ENCODE data around the gene FOXD1.
"Not testable (repeated sequence)": the region's sequence is repeated elsewhere in the genome, so short reads cannot be mapped to it uniquely, and the experiment has no call there.

The FOXD1 gene

DNA sequence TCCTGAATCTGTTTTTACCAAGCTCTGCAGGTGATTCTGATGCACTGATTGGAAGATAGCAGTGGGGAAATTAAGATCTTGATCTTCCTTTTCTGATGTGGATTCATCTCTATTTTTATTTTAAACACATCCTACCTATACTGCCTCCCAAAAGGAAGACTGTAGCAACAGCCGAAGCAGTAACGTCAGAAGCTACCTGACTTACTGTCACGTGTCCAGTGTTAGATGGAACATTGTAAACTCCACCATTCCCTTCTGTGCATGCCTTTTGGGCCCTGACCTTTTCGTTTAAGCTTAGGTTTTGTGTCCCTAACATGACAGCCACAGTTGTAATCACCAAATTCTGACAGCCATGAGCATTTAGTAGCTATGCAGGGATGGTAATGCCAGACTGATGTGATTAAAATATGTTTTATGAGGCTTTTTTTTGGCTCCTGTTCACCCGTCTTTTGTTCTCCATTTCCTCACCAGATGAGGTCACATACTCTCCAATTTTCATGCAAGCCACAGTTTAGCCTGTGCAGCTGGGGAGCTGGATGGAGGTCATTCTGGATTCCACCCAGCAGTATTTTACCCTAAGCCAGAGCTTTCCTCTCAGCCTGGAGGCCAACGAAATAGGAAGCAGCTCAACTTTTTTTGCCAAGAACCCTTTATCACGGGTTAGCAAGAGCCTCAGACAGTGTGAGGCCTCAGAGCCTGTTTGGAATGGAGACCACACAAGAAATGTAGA, 15.6 kb upstream of the FOXD1 start:
- no peak for TF ChIP-seq CTCF (IDR thresholded peaks at IDR 0.05; ENCODE audit: low read depth, low read length)

DNA sequence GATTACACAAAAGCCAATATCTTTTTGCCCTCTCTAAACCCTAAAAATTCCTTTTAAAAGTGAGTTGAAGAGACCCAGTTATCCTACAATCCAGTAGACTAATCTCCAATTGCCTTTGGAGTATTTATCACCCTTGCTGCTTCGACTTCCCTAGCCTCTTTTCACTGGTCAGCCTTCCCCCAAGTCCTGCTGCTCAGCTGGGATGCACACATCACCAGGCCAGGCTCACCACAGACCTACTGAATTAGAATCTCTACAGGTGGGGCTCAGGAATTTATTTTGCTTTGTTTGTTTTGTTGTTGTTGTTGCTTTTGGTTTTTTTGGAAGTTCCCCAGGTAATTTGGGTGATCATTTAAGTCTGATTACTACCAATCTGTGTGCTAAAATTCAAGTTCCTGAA, 11.6 kb upstream of the FOXD1 start:
- no peak for TF ChIP-seq CTCF (IDR thresholded peaks at IDR 0.05; ENCODE audit: low read depth, low read length)
- DNase-seq (ENCODE audit: extremely low read depth, low read depth), result no peak

More for the DNA sequence above, 15.6 kb upstream of the FOXD1 start:
- peak; percentile 37 for DNase-seq (ENCODE audit: extremely low read depth, low read depth)

- no peak for TF ChIP-seq CTCF (IDR thresholded peaks at IDR 0.05; ENCODE audit: low read depth, low read length)
- DNase-seq (ENCODE audit: extremely low read depth, low read depth), result no peak
Observed at GRCh38 chr5:73459366-73459765, 10.8 kb upstream of the FOXD1 start.

GRCh38 chr5:73456462-73456861, 7.9 kb upstream of the FOXD1 start:
- DNase-seq (ENCODE audit: extremely low read depth, low read depth), result not testable (repeated sequence)

GRCh38 chr5:73454379-73455036, 5.9 kb upstream of the FOXD1 start:
- peak; percentile 77 for TF ChIP-seq CTCF (IDR thresholded peaks at IDR 0.05; ENCODE audit: low read depth, low read length)
- DNase-seq (ENCODE audit: extremely low read depth, low read depth), result peak; percentile 23

DNA sequence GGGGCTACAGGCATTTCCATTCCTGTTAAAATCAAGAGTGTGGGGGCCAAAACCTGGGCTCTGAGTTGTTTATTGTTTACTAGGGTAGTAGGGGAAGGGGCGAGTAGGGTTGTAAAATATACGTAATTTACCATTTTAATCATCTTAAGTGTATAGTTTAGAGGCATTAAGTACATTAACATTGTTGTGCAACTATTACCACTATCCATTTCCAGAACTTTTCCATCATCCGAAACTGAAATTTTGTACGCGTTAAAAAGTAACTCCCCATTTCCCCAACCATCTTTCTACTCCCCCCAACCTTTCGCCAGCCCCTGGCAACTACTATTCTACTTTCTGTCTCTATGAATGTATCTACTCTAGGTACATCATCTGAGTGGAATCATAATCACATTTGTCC, 3.6 kb upstream of the FOXD1 start:
- DNase-seq (ENCODE audit: extremely low read depth, low read depth), result no peak
- TF ChIP-seq CTCF (IDR thresholded peaks at IDR 0.05; ENCODE audit: low read depth, low read length), result no peak

GRCh38 chr5:73451224-73452130, 2.9 kb upstream of the FOXD1 start:
- TF ChIP-seq CTCF (IDR thresholded peaks at IDR 0.05; ENCODE audit: low read depth, low read length), result peak; percentile 54

More at GRCh38 chr5:73451224-73452130, 2.9 kb upstream of the FOXD1 start:
- peak; percentile 23 for DNase-seq (ENCODE audit: extremely low read depth, low read depth)

All from AG09319 (cell line).